ENCODE data around the gene CDRT4. TPM values are rescaled to one million over a fixed set of nuclear protein-coding genes. Genes with fewer than 3 reads are reported as not detected.

Gene CDRT4
- total RNA-seq, 4 donors from 2014 or later = 2.1 to 18.9 (median 12.4) TPM

GRCh38 chr17:15469260-15469659 is 1.8 kb upstream of the CDRT4 start:
- H3K36me3 ChIP-seq = no peaks in the 10 kb centered on the region
- peak; percentile 25 to 70 for DNase-seq (ENCODE audit: low spot score in 2 of 2)
- whole genome bisulfite sequencing, 2 donors = 58 to 66% methylated on average over 7 of the region's 7 CpGs
- no peaks in the 10 kb centered on the region for H3K27me3 ChIP-seq
- peaks cover 0 to 31% (median 6%) of the 10 kb centered on the region in 4 donors for H3K4me1 ChIP-seq
- no peak overlapping the region for H3K27ac ChIP-seq
- no peak overlapping the region for H3K4me3 ChIP-seq
- H3K9me3 ChIP-seq = no peaks in the 10 kb centered on the region
- TF ChIP-seq CTCF (IDR thresholded peaks at IDR 0.05) (no peak), EP300 (IDR thresholded peaks at IDR 0.05) (peak in 1 of 2 donors; percentile 42)

GRCh38 chr17:15468126-15468525 is 705 bp upstream of the CDRT4 start:
- Histone ChIP-seq H3K4me3 (no peak overlapping the region), H3K36me3 (no peaks in the 10 kb centered on the region), H3K9me3 (no peaks in the 10 kb centered on the region), H3K4me1 (peaks cover 6 to 42% (median 16%) of the 10 kb centered on the region in 4 donors), H3K27ac (no peak overlapping the region), H3K27me3 (no peaks in the 10 kb centered on the region)
- DNase-seq (ENCODE audit: low spot score in 2 of 2) = no peak
- no peak for TF ChIP-seq EP300 (IDR thresholded peaks at IDR 0.05)
- TF ChIP-seq POLR2A (IDR thresholded peaks at IDR 0.05) = no peak
- no peak for TF ChIP-seq CTCF (IDR thresholded peaks at IDR 0.05)
- 40 to 57% methylated on average over 4 of the region's 4 CpGs for WGBS, 2 donors

- DNase-seq (ENCODE audit: low spot score in 2 of 2) = no peak
- TF ChIP-seq POLR2A (IDR thresholded peaks at IDR 0.05) = no peak
- TF ChIP-seq EP300 (IDR thresholded peaks at IDR 0.05) = no peak
- no peak for TF ChIP-seq CTCF (IDR thresholded peaks at IDR 0.05)
- no peaks in the 10 kb centered on the region for H3K9me3 ChIP-seq
- H3K36me3 ChIP-seq = no peaks in the 10 kb centered on the region
- no peaks in the 10 kb centered on the region for H3K27me3 ChIP-seq
- H3K27ac ChIP-seq = peak overlapping the region in 1 of 4 donors; percentile 24
- 66% methylated on average over 6 of the region's 6 CpGs for WGBS, 2 donors
- peaks cover 6 to 59% (median 21%) of the 10 kb centered on the region in 4 donors for H3K4me1 ChIP-seq
- no peak overlapping the region for H3K4me3 ChIP-seq
Measured at GRCh38 chr17:15466131-15466530, 1.3 kb downstream of the CDRT4 start.

GRCh38 chr17:15465045-15465701 is 2.2 kb downstream of the CDRT4 start:
- WGBS, 2 donors = 98 to 100% methylated on average over 2 of the region's 2 CpGs
- no peaks in the 10 kb centered on the region for H3K36me3 ChIP-seq
- TF ChIP-seq EP300 (IDR thresholded peaks at IDR 0.05) = no peak
- TF ChIP-seq CTCF (IDR thresholded peaks at IDR 0.05) = no peak
- TF ChIP-seq POLR2A (IDR thresholded peaks at IDR 0.05) = no peak
- DNase-seq (ENCODE audit: low spot score in 2 of 2) = no peak
- peaks cover 6 to 65% (median 25%) of the 10 kb centered on the region in 4 donors for H3K4me1 ChIP-seq
- no peak overlapping the region for H3K4me3 ChIP-seq
- H3K27ac ChIP-seq = peak overlapping the region in 1 of 4 donors; percentile 84
- no peaks in the 10 kb centered on the region for H3K9me3 ChIP-seq
- H3K27me3 ChIP-seq = no peaks in the 10 kb centered on the region

- H3K9me3 ChIP-seq = no peaks in the 10 kb centered on the region
- DNase-seq (ENCODE audit: low spot score in 2 of 2) = no peak
- TF ChIP-seq CTCF (IDR thresholded peaks at IDR 0.05) (no peak), POLR2A (IDR thresholded peaks at IDR 0.05) (no peak), EP300 (IDR thresholded peaks at IDR 0.05) (no peak)
- peak overlapping the region; percentile 70 to 88 (median 79) for H3K27ac ChIP-seq
- no peaks in the 10 kb centered on the region for H3K27me3 ChIP-seq
- WGBS, 2 donors = 28 to 47% methylated on average over 11 of the region's 11 CpGs
- H3K4me3 ChIP-seq = no peak overlapping the region
- H3K4me1 ChIP-seq = peaks cover 6 to 66% (median 26%) of the 10 kb centered on the region in 4 donors
- H3K36me3 ChIP-seq = no peaks in the 10 kb centered on the region
Measured at GRCh38 chr17:15464231-15464985, 3.0 kb downstream of the CDRT4 start.
